Right atrium auricular region (tissue), 2 donors: ENCODE data around the gene POLR2B. TPM values are rescaled to one million over a fixed set of nuclear protein-coding genes. Genes with fewer than 3 reads are reported as not detected.
A peak's percentile ranks its signal among the peaks of the same experiment; 100 is the strongest.

ENCODE experiments used
- DNase-seq: peaks from one replicate; pipeline ENCODE4 v3.0.0-alpha.2; 2019; ENCODE audit warnings: low spot score
- H3K27ac ChIP-seq, 2 donors: fragments of 200-600 bp; sonication (generic); 1 replicate in 1 of 2; 2 replicates in 1 of 2; pipeline ENCODE4 v1.5.1; 2016 to 2019
- H3K27me3 ChIP-seq, 2 donors: fragments of 200-600 bp; sonication (generic); one replicate each; pipeline versions ENCODE4 v1.5.1 to v1.6.0; 2017 to 2019
- H3K36me3 ChIP-seq: fragments of 200-600 bp; sonication (generic); one replicate; pipeline ENCODE4 v1.5.1; 2016
- H3K4me1 ChIP-seq, 2 donors: fragments of 200-600 bp; sonication (generic); one replicate each; pipeline versions ENCODE4 v1.5.1 to v1.6.0; 2017 to 2019
- H3K4me3 ChIP-seq, 2 donors: fragments of 200-600 bp; sonication (generic); 1 replicate in 1 of 2; 2 replicates in 1 of 2; pipeline ENCODE4 v1.5.1; 2017 to 2019; ENCODE audit warnings: mild to moderate bottlenecking in 1 of 2, moderate library complexity in 1 of 2
- H3K9me3 ChIP-seq, 2 donors: fragments of 200-600 bp; sonication (generic); one replicate each; pipeline ENCODE4 v1.5.1; 2019
- CTCF ChIP-seq, 2 donors: fragments of 200-600 bp; sonication (generic); IDR thresholded peaks; one replicate each; pipeline ENCODE4 v1.5.1; 2019; ENCODE audit warnings: antibody characterized with exemption in 2 of 2
- total RNA-seq, 2 donors: library from RNA; depleted of rRNA; stranded (reverse); fragments of >200 nt; gene quantifications; one replicate each; pipeline ENCODE4 v1.1.0, GENCODE V29; 2016

Gene POLR2B
- total RNA-seq, 2 donors from 2014 or later = 55.3 to 56.2 TPM

- peaks cover 27% of the 10 kb centered on the region for H3K36me3 ChIP-seq
- H3K4me3 ChIP-seq = peak overlapping the region; percentile 82 to 98
- peaks cover 0 to 15% of the 10 kb centered on the region in 2 donors for H3K9me3 ChIP-seq
- peak overlapping the region; percentile 92 to 95 for H3K27ac ChIP-seq
- no peak for DNase-seq
- TF ChIP-seq CTCF (IDR thresholded peaks at IDR 0.05) = no peak
- H3K27me3 ChIP-seq = no peaks in the 10 kb centered on the region
- peaks cover 0 to 50% of the 10 kb centered on the region in 2 donors for H3K4me1 ChIP-seq
These were observed 1.8 kb upstream of the POLR2B start for GRCh38 chr4:56976837-56977320.

- H3K4me1 ChIP-seq = peaks cover 0 to 55% of the 10 kb centered on the region in 2 donors
- H3K9me3 ChIP-seq = peaks cover 0 to 14% of the 10 kb centered on the region in 2 donors
- peaks cover 21% of the 10 kb centered on the region for H3K36me3 ChIP-seq
- no peak for TF ChIP-seq CTCF (IDR thresholded peaks at IDR 0.05)
- peak; percentile 99 for DNase-seq
- H3K27me3 ChIP-seq = no peaks in the 10 kb centered on the region
- peak within 1 kb of the TSS; percentile 82 to 98 for H3K4me3 ChIP-seq
- peak within 1 kb of the TSS; percentile 92 to 95 for H3K27ac ChIP-seq
These were observed 1.2 kb upstream of the POLR2B start, which contains the start of gene NOA1 for GRCh38 chr4:56977321-56978012. NOA1 (minus strand) TSS chr4:56977606; CDS start chr4:56977585, 21 bp downstream.

GRCh38 chr4:56979421-56980072, 851 bp downstream of the POLR2B start:
- no peaks in the 10 kb centered on the region for H3K27me3 ChIP-seq
- no peak for TF ChIP-seq CTCF (IDR thresholded peaks at IDR 0.05)
- no peak for DNase-seq

GRCh38 chr4:56981795-56982201, 3.1 kb downstream of the POLR2B start:
- H3K27ac ChIP-seq = peak overlapping the region in 1 of 2 donors; percentile 12
- H3K4me3 ChIP-seq = no peak overlapping the region
- peaks cover 0 to 46% of the 10 kb centered on the region in 2 donors for H3K4me1 ChIP-seq
- DNase-seq = no peak
- peaks cover 7% of the 10 kb centered on the region for H3K36me3 ChIP-seq
- no peaks in the 10 kb centered on the region for H3K9me3 ChIP-seq
- H3K27me3 ChIP-seq = no peaks in the 10 kb centered on the region
- no peak for TF ChIP-seq CTCF (IDR thresholded peaks at IDR 0.05)

More at GRCh38 chr4:56979421-56980072, 851 bp downstream of the POLR2B start:
- H3K4me3 ChIP-seq = peak overlapping the region; percentile 82 to 98
- H3K4me1 ChIP-seq = peaks cover 0 to 62% of the 10 kb centered on the region in 2 donors
- H3K9me3 ChIP-seq = no peaks in the 10 kb centered on the region
- peaks cover under 1% of the 10 kb centered on the region for H3K36me3 ChIP-seq
- H3K27ac ChIP-seq = peak overlapping the region; percentile 92 to 95

GRCh38 chr4:56986192-56986591, 7.5 kb downstream of the POLR2B start:
- Histone ChIP-seq H3K27ac (no peak overlapping the region), H3K36me3 (peaks cover 29% of the 10 kb centered on the region), H3K4me3 (no peak overlapping the region), H3K9me3 (no peaks in the 10 kb centered on the region), H3K27me3 (no peaks in the 10 kb centered on the region), H3K4me1 (peaks cover 0 to 29% of the 10 kb centered on the region in 2 donors)
- TF ChIP-seq CTCF (IDR thresholded peaks at IDR 0.05) = no peak
- no peak for DNase-seq
